Measurements from ENCODE around the gene CCDC172. TPM values are rescaled to one million over a fixed set of nuclear protein-coding genes. Genes with fewer than 3 reads are reported as not detected.

CCDC172 gene
- total RNA-seq, 1 donor from 2014 or later, result not detected

GRCh38 chr10:116311016-116311415 lies 13.2 kb upstream of the CCDC172 start:
- no peaks in the 10 kb centered on the region for H3K27me3 Mint-ChIP-seq
- no peaks in the 10 kb centered on the region for H3K9me3 Mint-ChIP-seq
- DNase-seq, result no peak
- H3K27ac Mint-ChIP-seq, result no peak overlapping the region
- H3K36me3 Mint-ChIP-seq (ENCODE audit: low read depth), result no peaks in the 10 kb centered on the region
- no peaks in the 10 kb centered on the region for H3K4me1 Mint-ChIP-seq
- H3K4me3 Mint-ChIP-seq, result no peak overlapping the region
- intact Hi-C loops (cut with micrococcal nuclease), result no loop called here

DNA sequence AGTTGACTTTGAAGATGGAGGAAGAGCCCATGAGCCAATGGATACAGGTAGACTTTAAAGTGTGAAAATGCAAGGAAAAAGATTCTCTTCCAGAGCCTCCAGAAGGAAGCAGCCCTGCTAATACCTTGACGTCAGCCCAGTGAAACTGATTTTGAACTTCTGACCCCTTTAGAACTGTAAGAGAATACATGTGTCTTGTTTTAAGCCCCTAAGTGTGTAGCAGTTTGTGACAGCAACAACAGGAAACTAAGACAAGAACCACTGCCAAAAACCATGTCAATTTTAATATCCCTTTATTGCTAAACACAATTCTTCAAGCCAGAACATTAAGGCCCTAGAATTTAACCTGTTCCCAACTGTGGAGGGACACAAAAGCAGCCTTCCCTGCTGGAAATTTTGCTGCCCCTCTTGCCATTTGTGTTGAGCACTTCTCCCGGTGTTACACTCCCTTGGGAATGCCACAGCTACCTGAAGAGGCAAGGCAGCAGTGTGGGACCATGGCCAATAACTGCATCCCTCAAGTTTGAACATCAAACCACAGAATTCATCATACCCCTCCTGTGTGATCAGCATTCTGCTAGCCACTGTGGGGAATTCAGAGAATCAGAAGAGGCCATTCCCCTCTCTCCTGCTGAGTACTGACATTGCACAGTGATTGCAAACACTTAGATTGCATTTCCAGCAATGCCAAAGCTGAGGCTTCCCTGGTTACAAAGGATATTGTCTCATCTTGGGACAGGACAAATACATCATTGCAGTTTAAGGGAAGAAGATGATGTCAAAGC lies 12.3 kb upstream of the CCDC172 start:
- no peak overlapping the region for H3K4me3 Mint-ChIP-seq
- no peaks in the 10 kb centered on the region for H3K27me3 Mint-ChIP-seq
- no peaks in the 10 kb centered on the region for H3K36me3 Mint-ChIP-seq (ENCODE audit: low read depth)
- no peaks in the 10 kb centered on the region for H3K9me3 Mint-ChIP-seq
- intact Hi-C loops (cut with micrococcal nuclease), result no loop called here
- no peak overlapping the region for H3K27ac Mint-ChIP-seq
- DNase-seq, result peak; percentile 27
- no peaks in the 10 kb centered on the region for H3K4me1 Mint-ChIP-seq

DNA sequence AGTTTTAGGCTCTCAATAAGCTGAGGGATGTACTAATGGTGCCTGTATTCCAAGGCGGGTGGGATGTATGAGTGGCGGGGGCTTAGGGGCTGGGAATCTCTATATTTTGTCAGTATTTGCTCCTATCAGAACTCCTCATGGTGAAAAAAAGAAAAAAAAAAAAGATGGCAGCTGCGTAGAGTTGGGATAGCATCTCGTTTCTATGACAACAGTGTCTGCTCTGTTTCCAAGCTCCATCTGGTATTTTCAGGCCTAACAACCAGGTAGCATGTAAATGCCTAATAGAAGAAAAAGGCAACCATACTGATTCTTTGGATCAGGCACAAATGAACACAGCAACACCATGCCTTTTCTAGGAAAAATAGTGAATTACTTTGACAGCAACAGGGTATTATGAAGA lies 11.7 kb upstream of the CCDC172 start:
- Mint-ChIP-seq H3K27ac (no peak overlapping the region), H3K4me3 (no peak overlapping the region), H3K27me3 (no peaks in the 10 kb centered on the region), H3K4me1 (no peaks in the 10 kb centered on the region), H3K9me3 (no peaks in the 10 kb centered on the region), H3K36me3 (ENCODE audit: low read depth) (no peaks in the 10 kb centered on the region)
- intact Hi-C loops (cut with micrococcal nuclease), result no loop called here
- DNase-seq, result no peak

DNA sequence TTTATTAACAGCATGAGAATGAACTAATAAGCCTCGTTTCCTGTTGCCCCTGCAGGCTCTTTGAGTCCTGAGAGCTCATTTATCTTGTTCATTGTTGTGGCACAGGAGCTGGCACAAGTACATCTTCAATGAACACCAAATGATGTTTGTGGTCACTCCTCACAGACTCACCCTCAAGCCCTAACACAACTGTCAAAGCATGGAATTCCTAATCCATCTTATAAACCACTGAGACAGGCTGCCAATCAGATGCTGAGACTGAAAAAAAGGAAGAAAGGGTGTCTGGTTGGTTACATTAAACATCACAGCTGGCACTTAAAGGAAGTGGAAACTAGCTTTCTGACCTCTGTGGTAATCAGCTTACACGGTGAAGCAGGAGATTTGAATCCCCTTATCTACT lies 7.7 kb upstream of the CCDC172 start:
- no peaks in the 10 kb centered on the region for H3K9me3 Mint-ChIP-seq
- no peaks in the 10 kb centered on the region for H3K27me3 Mint-ChIP-seq
- no peak overlapping the region for H3K4me3 Mint-ChIP-seq
- DNase-seq, result no peak
- intact Hi-C loops (cut with micrococcal nuclease), result no loop called here
- H3K27ac Mint-ChIP-seq, result no peak overlapping the region
- no peaks in the 10 kb centered on the region for H3K4me1 Mint-ChIP-seq
- no peaks in the 10 kb centered on the region for H3K36me3 Mint-ChIP-seq (ENCODE audit: low read depth)

DNA sequence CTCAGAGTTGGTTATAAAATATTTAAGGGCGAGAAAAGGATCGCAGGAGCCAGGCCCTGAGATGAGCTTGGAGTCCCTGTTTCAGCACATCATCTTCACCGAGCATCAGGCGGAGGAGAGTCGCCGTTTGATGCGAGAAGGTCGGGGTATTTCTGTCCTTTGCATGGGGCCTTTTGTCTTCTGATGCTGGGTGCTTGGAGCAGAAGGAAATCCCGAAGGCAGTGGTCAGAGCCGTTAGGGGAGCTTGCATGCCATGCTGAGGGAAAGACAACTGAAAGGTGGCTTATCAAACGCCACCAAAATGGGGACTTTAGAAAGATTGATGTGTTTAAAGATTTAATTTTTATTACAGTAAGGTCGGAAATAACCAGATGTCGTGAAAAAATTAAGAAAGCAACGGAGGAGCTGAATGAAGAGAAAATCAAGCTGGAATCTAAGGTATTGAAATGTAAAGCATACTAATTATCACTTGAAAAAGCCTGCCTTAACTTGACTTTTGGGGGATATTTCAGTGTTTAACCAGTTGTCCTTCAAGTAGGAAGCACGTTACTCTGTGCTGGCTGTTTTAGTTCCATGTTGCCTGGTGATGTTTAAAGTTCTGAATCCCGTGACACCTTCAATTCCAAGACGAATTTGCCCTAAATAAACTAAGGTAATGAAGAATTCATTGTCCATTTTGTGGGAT lies 845 bp downstream of the CCDC172 start:
- Mint-ChIP-seq H3K27me3 (no peaks in the 10 kb centered on the region), H3K9me3 (no peaks in the 10 kb centered on the region), H3K27ac (no peak overlapping the region), H3K36me3 (ENCODE audit: low read depth) (no peaks in the 10 kb centered on the region), H3K4me1 (no peaks in the 10 kb centered on the region), H3K4me3 (no peak overlapping the region)
- intact Hi-C loops (cut with micrococcal nuclease), result no loop called here
- no peak for DNase-seq

DNA sequence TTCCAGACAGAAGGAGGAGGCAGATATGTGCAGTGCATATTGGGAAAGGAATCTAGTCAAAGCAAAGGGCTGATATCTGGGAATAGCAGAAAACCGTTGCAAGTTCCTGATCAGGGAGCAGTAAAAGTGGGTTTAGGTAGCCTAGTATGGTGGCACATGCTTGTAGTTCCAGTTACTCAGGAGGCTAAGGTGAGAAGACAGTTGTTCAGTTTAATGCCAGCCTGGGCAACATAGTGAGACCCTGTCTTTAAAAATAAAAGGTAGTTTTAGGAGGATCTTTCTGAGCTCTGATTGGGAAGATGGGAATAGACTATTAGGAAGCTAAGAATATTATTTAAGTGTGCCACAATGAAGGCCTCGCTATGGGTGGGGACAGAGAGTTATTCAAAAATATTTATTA lies 1.7 kb downstream of the CCDC172 start:
- no peak overlapping the region for H3K27ac Mint-ChIP-seq

DNA sequence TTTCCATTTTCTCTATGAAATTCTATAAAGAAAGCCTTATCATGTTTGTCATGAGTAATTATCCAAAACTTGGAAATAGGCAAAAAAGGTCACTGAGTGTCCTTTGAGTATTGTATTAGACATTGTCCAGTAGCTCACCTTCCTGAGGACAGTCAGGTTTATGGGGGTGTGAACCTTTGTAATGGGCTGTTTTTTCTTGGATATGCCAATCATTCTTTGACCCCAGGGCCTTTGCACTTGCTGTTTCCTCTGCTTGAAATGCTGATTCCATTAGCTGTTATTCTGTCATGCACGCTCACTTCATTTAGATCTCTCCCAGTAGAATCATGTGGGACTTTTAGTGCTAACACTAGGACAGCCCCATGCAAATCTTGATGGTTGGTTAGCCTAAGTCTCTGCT lies 4.9 kb downstream of the CCDC172 start:
- H3K27me3 Mint-ChIP-seq, result no peaks in the 10 kb centered on the region
- H3K27ac Mint-ChIP-seq, result no peak overlapping the region
- intact Hi-C loops (cut with micrococcal nuclease), result no loop called here
- no peak overlapping the region for H3K4me3 Mint-ChIP-seq
- H3K36me3 Mint-ChIP-seq (ENCODE audit: low read depth), result no peaks in the 10 kb centered on the region
- no peak for DNase-seq
- H3K4me1 Mint-ChIP-seq, result no peaks in the 10 kb centered on the region
- no peaks in the 10 kb centered on the region for H3K9me3 Mint-ChIP-seq

More for the DNA sequence above, 1.7 kb downstream of the CCDC172 start:
- no peak for DNase-seq
- Mint-ChIP-seq H3K4me1 (no peaks in the 10 kb centered on the region), H3K4me3 (no peak overlapping the region), H3K9me3 (no peaks in the 10 kb centered on the region), H3K36me3 (ENCODE audit: low read depth) (no peaks in the 10 kb centered on the region), H3K27me3 (no peaks in the 10 kb centered on the region)
- intact Hi-C loops (cut with micrococcal nuclease), result no loop called here

DNA sequence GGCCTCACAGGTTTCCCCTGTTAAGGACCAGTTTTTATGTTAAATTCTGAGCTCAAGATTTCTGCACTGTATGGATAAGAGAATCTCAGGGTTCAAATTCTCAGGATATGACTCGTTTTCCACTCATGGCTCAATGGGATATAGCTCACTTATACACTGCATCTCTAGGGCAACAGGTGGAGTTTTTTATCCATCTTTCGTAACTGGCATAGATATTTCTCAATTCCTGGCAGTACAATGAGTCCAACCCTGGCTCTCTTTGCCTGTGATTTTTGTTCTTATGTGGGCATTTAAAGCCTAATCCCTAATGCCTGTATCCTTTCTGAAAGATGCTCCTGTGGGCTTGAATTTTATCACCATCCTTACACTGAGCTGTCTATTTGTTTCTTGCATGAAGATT lies 7.6 kb downstream of the CCDC172 start:
- Mint-ChIP-seq H3K36me3 (ENCODE audit: low read depth) (no peaks in the 10 kb centered on the region), H3K4me1 (no peaks in the 10 kb centered on the region), H3K4me3 (no peak overlapping the region), H3K27me3 (no peaks in the 10 kb centered on the region), H3K27ac (no peak overlapping the region), H3K9me3 (no peaks in the 10 kb centered on the region)
- no peak for DNase-seq
- intact Hi-C loops (cut with micrococcal nuclease), result no loop called here

DNA sequence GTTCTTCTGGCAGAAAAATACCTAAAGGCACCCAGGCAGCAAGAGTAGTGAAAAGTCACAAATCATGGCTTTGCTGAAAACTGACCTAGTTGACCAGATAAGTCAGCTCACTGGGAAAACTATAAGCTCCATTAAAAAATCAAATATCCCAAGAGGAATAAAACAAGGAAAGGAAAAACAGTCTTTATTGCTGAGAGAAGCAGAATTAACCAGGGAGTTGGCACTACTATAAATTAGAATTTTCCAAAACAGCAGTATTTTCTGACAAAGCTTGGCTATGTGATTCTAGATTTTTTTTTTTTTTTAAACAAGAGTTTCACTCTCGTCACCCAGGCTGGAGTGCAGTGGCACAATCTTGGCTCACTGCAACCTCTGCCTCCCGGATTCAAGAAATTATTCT lies 12.6 kb downstream of the CCDC172 start:
- H3K9me3 Mint-ChIP-seq, result no peaks in the 10 kb centered on the region
- H3K4me3 Mint-ChIP-seq, result no peak overlapping the region
- H3K4me1 Mint-ChIP-seq, result no peaks in the 10 kb centered on the region
- H3K27ac Mint-ChIP-seq, result no peak overlapping the region
- no peaks in the 10 kb centered on the region for H3K27me3 Mint-ChIP-seq
- intact Hi-C loops (cut with micrococcal nuclease), result no loop called here
- DNase-seq, result no peak
- no peaks in the 10 kb centered on the region for H3K36me3 Mint-ChIP-seq (ENCODE audit: low read depth)

DNA sequence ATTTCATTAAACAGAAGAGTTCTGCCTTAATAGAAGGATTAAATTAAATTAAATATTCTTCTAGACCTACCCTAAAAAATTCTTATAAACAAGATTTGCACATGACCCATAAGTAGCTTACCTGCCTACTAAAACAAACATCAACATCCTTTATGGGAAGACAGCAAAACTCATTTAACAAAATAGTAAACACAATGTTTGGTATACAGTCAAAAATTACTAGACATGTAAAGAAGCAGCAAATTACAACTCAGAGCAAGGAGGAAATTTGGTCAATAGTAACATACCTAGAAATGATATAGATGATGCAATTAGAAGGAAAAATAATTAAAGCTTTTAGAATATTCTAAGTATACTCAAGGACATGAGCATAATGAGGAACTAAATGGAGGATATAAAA lies 27.9 kb downstream of the CCDC172 start:
- no peak for DNase-seq
- Mint-ChIP-seq H3K4me1 (no peaks in the 10 kb centered on the region), H3K27ac (no peak overlapping the region), H3K27me3 (no peaks in the 10 kb centered on the region), H3K4me3 (no peak overlapping the region), H3K36me3 (ENCODE audit: low read depth) (no peaks in the 10 kb centered on the region), H3K9me3 (no peaks in the 10 kb centered on the region)
- intact Hi-C loops (cut with micrococcal nuclease), result no loop called here

DNA sequence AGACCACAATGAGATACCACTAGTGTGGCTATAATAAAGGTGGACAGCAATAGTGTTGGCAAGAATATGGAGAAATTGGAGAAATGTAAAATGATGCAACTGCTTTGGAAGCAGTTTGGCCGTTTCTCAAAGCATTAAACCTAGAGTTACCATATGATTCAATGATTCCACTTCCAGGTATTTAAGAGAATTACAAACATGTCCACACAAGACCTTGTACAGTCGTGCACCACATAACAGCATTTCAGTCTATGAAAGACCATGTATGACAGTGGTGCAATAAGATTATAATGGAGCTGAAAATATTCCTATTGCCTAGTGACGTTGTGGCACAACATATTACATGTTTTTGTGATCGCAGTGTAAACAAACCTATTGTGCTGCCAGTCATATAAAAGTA lies 29.6 kb downstream of the CCDC172 start:
- Mint-ChIP-seq H3K4me3 (no peak overlapping the region), H3K36me3 (ENCODE audit: low read depth) (no peaks in the 10 kb centered on the region), H3K4me1 (no peaks in the 10 kb centered on the region), H3K27ac (no peak overlapping the region), H3K9me3 (no peaks in the 10 kb centered on the region), H3K27me3 (no peaks in the 10 kb centered on the region)
- no peak for DNase-seq
- intact Hi-C loops (cut with micrococcal nuclease), result no loop called here

DNA sequence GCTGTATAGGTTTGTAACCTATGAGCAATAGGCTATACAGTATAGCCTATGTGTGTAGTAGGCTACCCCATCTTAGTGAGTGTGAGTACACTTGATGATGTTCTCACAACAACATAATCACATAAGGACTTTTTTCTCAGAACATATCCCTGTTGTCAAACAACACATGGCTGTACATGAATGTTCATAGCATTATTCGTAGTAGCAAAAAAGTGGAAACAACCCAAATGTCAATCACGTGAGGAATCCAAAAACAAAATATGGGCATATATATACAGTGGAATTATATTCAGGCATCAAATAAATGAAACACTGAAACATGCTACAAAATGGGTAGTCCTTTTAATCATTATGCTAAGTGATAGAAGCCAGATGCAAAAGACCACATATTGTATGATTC lies 31.1 kb downstream of the CCDC172 start:
- Mint-ChIP-seq H3K4me3 (no peak overlapping the region), H3K4me1 (no peaks in the 10 kb centered on the region), H3K9me3 (no peaks in the 10 kb centered on the region), H3K27ac (no peak overlapping the region), H3K36me3 (ENCODE audit: low read depth) (no peaks in the 10 kb centered on the region), H3K27me3 (no peaks in the 10 kb centered on the region)
- no peak for DNase-seq
- intact Hi-C loops (cut with micrococcal nuclease), result no loop called here

DNA sequence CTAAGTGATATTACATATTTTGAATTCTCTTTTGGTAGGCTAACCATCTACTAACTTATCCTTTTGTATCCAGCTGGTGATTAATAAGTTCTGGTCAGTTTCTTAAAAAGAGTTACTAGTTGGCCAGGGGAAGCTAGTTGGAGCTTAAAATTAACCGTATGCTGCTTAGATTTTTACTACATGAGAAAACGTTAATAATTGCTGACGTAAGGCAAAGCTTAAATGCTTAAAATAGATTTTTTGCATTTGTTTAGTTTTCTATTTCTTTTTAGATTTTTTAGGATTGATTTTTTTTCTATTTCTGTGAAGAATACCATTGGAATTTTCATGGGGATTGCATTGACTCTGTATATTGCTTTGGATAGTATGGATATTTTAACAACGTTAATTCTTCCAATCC lies 32.6 kb downstream of the CCDC172 start:
- Mint-ChIP-seq H3K4me3 (no peak overlapping the region), H3K27ac (no peak overlapping the region), H3K36me3 (ENCODE audit: low read depth) (no peaks in the 10 kb centered on the region), H3K4me1 (no peaks in the 10 kb centered on the region), H3K9me3 (no peaks in the 10 kb centered on the region), H3K27me3 (no peaks in the 10 kb centered on the region)
- intact Hi-C loops (cut with micrococcal nuclease), result no loop called here
- no peak for DNase-seq

GRCh38 chr10:116364868-116365267 lies 40.6 kb downstream of the CCDC172 start:
- Mint-ChIP-seq H3K27me3 (no peaks in the 10 kb centered on the region), H3K4me3 (no peak overlapping the region), H3K9me3 (no peaks in the 10 kb centered on the region), H3K36me3 (ENCODE audit: low read depth) (no peaks in the 10 kb centered on the region), H3K27ac (no peak overlapping the region), H3K4me1 (no peaks in the 10 kb centered on the region)
- no peak for DNase-seq
- intact Hi-C loops (cut with micrococcal nuclease), result no loop called here

GRCh38 chr10:116371737-116372136 lies 47.5 kb downstream of the CCDC172 start:
- no peak for DNase-seq
- Mint-ChIP-seq H3K27ac (no peak overlapping the region), H3K36me3 (ENCODE audit: low read depth) (no peaks in the 10 kb centered on the region), H3K4me1 (no peaks in the 10 kb centered on the region), H3K27me3 (no peaks in the 10 kb centered on the region), H3K9me3 (no peaks in the 10 kb centered on the region), H3K4me3 (no peak overlapping the region)
- intact Hi-C loops (cut with micrococcal nuclease), result no loop called here

Measured in activated CD4-positive, alpha-beta T cell treated with anti-CD3 and anti-CD28 coated beads, Interleukin-2, amount 10 ng/mL, durations not matched to agents 24 days and 14 days (primary cell).